ENCODE results near the gene MSH5.

MSH5 gene

GRCh38 chr6:31736768-31737314 lies 3.0 kb upstream of the MSH5 start:
- TF ChIP-seq CTCF (IDR thresholded peaks at IDR 0.05; ENCODE audit: borderline replicate concordance, insufficient read depth, low read depth, low read length) = no peak

GRCh38 chr6:31737315-31737990 lies 2.4 kb upstream of the MSH5 start:
- TF ChIP-seq CTCF (IDR thresholded peaks at IDR 0.05; ENCODE audit: borderline replicate concordance, insufficient read depth, low read depth, low read length) = no peak
- H3K4me3 ChIP-seq (ENCODE audit: low read depth, low read length) = no peak overlapping the region

More at GRCh38 chr6:31736768-31737314, 3.0 kb upstream of the MSH5 start:
- H3K4me3 ChIP-seq (ENCODE audit: low read depth, low read length) = peak overlapping the region; percentile 64

GRCh38 chr6:31737991-31738979 lies 1.5 kb upstream of the MSH5 start:
- peak overlapping the region; percentile 11 for H3K4me3 ChIP-seq (ENCODE audit: low read depth, low read length)
- no peak for TF ChIP-seq CTCF (IDR thresholded peaks at IDR 0.05; ENCODE audit: borderline replicate concordance, insufficient read depth, low read depth, low read length)

- TF ChIP-seq CTCF (IDR thresholded peaks at IDR 0.05; ENCODE audit: borderline replicate concordance, insufficient read depth, low read depth, low read length) = no peak
- peak overlapping the region; percentile 68 for H3K4me3 ChIP-seq (ENCODE audit: low read depth, low read length)
Measured at GRCh38 chr6:31740397-31741223, 805 bp downstream of the MSH5 start.

GRCh38 chr6:31741815-31742214 lies 2.0 kb downstream of the MSH5 start:
- no peak for TF ChIP-seq CTCF (IDR thresholded peaks at IDR 0.05; ENCODE audit: borderline replicate concordance, insufficient read depth, low read depth, low read length)

GRCh38 chr6:31742894-31743293 lies 3.1 kb downstream of the MSH5 start:
- TF ChIP-seq CTCF (IDR thresholded peaks at IDR 0.05; ENCODE audit: borderline replicate concordance, insufficient read depth, low read depth, low read length) = no peak
- no peak overlapping the region for H3K4me3 ChIP-seq (ENCODE audit: low read depth, low read length)

More at GRCh38 chr6:31741815-31742214, 2.0 kb downstream of the MSH5 start:
- no peak overlapping the region for H3K4me3 ChIP-seq (ENCODE audit: low read depth, low read length)
